ENCODE measurements around the gene ATG2B. TPM values are rescaled to one million over a fixed set of nuclear protein-coding genes. Genes with fewer than 3 reads are reported as not detected.

The ATG2B gene
- total and polyA plus RNA-seq, 2 of the 4 experiments (the other 2 are of a cell fraction) = 6.9 to 22.0 TPM

DNA sequence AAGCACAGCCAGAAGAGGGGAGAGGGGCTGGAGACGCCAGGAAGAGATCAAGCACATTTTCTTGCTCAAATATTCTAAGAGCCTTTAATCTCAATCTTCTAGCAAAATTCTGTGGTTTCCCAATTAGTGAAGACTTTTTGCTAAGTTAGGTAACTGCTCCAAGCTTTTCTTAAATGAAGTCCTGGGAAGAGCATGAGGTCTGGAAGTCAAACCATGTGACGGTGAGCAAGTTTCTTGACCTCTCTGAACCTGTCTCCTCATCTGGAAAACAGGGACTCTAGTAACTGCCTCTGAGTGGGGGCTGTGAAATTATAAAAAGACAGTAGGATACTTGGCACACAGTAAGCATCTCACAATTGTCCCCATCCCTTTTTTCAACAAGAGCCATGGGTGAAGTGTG, 83.0 kb downstream of the ATG2B start:
- H3K9me1 ChIP-seq (ENCODE audit: insufficient read depth, low read length) = no peaks in the 10 kb centered on the region
- no peak overlapping the region for H3K27ac ChIP-seq (ENCODE audit: insufficient read depth, low read length)
- POLR2A ChIA-PET (ENCODE audit: unreplicated experiment) = no interaction called here
- H2AK5ac ChIP-seq (ENCODE audit: low read depth, low read length) = peak overlapping the region; percentile 38; the same call in 1 of the 2 replicates
- no peak overlapping the region for H3K9ac ChIP-seq (ENCODE audit: low read depth, low read length)
- 0 out of 2 replicates have a peak overlapping the region, but pooled peaks have one; percentile 35 for H4K5ac ChIP-seq (ENCODE audit: low read depth, low read length)
- H3K36me3 ChIP-seq (ENCODE audit: control insufficient read depth, insufficient read depth, low read length) = peaks cover 6% of the 10 kb centered on the region; the same call in 1 of the 2 replicates
- no CpG with 5 or more reads among the region's 2 CpGs for WGBS, 2 experiments (ENCODE audit: extremely low coverage in 2 of 2, insufficient read length in 1 of 2)
- H3K4me2 ChIP-seq (ENCODE audit: low read depth, low read length) = no peak overlapping the region
- H3K27me3 ChIP-seq (ENCODE audit: control insufficient read depth, insufficient read depth, low read length) = no peaks in the 10 kb centered on the region
- dilution Hi-C loops (cut with HindIII; ENCODE audit: low sequenced_read_pairs, unreplicated experiment) (no loop called here), in situ Hi-C loops (cut with MboI; ENCODE audit: low sequenced_read_pairs) (no loop called here), intact Hi-C loops (cut with micrococcal nuclease) (loop anchor here (10.0 kb wide), 1 partner anchor 225 kb away; the partner anchor contains the start of gene PAPOLA)
- peaks cover 12% of the 10 kb centered on the region for H3K4me1 ChIP-seq (ENCODE audit: control insufficient read depth, insufficient read depth, low read length)
- no peak overlapping the region for H2AK9ac ChIP-seq (replicated peaks; ENCODE audit: low read depth, low read length, poor library complexity)
- H3K14ac ChIP-seq (replicated peaks; ENCODE audit: low read depth, low read length) = no peak overlapping the region
- H4K8ac ChIP-seq (ENCODE audit: low read depth in 2 of 2, low read length in 2 of 2) = 0 out of 4 replicates have a peak overlapping the region, but pooled peaks of 1 of the 2 experiments have one; percentile 9
- no peak overlapping the region for H2BK15ac ChIP-seq (ENCODE audit: low read depth, low read length)
- CTCF ChIA-PET = no interaction called here
- ATAC-seq (ENCODE audit: low read depth) = no peak
- H3K23ac ChIP-seq (ENCODE audit: low read depth, low read length) = no peak overlapping the region
- peaks cover 8% of the 10 kb centered on the region for H3K9me3 ChIP-seq (ENCODE audit: control insufficient read depth, insufficient read depth, low read length)
- H2BK120ac ChIP-seq (ENCODE audit: low read depth, low read length) = peak overlapping the region; percentile 49
- no TSS peak for BruUV-seq (replicated peaks)
- no peak overlapping the region for H2AFZ ChIP-seq (replicated peaks; ENCODE audit: low read length, poor library complexity)
- H3K4me3 ChIP-seq (ENCODE audit: insufficient read depth, low read depth, low read length) = no peak overlapping the region
- H2BK20ac ChIP-seq (ENCODE audit: low read depth, low read length) = no peak overlapping the region
- H4K20me1 ChIP-seq (ENCODE audit: insufficient read depth, low read length) = no peaks in the 10 kb centered on the region
- peak overlapping the region; percentile 35; the same call in 1 of the 2 replicates for H4K91ac ChIP-seq (ENCODE audit: insufficient read depth, low read depth, low read length)
- no peak overlapping the region for H2BK5ac ChIP-seq (ENCODE audit: low read depth, low read length, poor library complexity, severe bottlenecking)
- DNase-seq = no peak
- TF ChIP-seq MAZ (IDR thresholded peaks at IDR 0.05; ENCODE audit: borderline replicate concordance, low read depth, low read length) = no peak
- TF ChIP-seq SMC3 (IDR thresholded peaks at IDR 0.05; ENCODE audit: low read depth, low read length) = no peak
- no peak for TF ChIP-seq POLR2A (IDR thresholded peaks at IDR 0.05; ENCODE audit: low read depth, low read length)
- no peak for TF ChIP-seq MAFK (IDR thresholded peaks at IDR 0.05; ENCODE audit: low read depth, low read length)
- no peak for TF ChIP-seq RAD21 (IDR thresholded peaks at IDR 0.05; ENCODE audit: low read length)
- no peak for TF ChIP-seq USF2 (IDR thresholded peaks at IDR 0.05; ENCODE audit: low read depth, low read length)
- no peak for TF ChIP-seq ELK1 (IDR thresholded peaks at IDR 0.05; ENCODE audit: borderline replicate concordance, low read depth, low read length)
- TF ChIP-seq BHLHE40 (IDR thresholded peaks at IDR 0.05; ENCODE audit: low read depth, low read length) = no peak
- TF ChIP-seq MXI1 (IDR thresholded peaks at IDR 0.05; ENCODE audit: borderline replicate concordance, low read depth, low read length) = no peak
- H3K18ac ChIP-seq (ENCODE audit: low read depth, low read length) = peak overlapping the region; percentile 39; the same call in 1 of the 2 replicates
- H3K56ac ChIP-seq (ENCODE audit: extremely low read depth, insufficient read depth, low read length) = no peak overlapping the region
- 0 out of 2 replicates have a peak overlapping the region, but pooled peaks have one; percentile 20 for H3K4ac ChIP-seq (ENCODE audit: low read depth, low read length)
- peaks cover 0 to under 1% of the 10 kb centered on the region in 2 experiments; a peak in 1 of 4 replicates for H3K79me1 ChIP-seq (ENCODE audit: low read depth in 1 of 2, low read length in 2 of 2)

All from IMR-90 (cell line).